Fibroblast of villous mesenchyme (primary cell): Measurements from ENCODE around the gene LRRC8D. TPM values are rescaled to one million over a fixed set of nuclear protein-coding genes. Genes with fewer than 3 reads are reported as not detected.
A peak's percentile ranks its signal among the peaks of the same experiment; 100 is the strongest.

Source experiments
- DNase-seq: peaks from one replicate; pipeline ENCODE4 v3.0.0-alpha.2; 2010; ENCODE audit warnings: low read depth
- H3K4me3 ChIP-seq: 2 replicates; pipeline ENCODE4 v1.5.1; 2011; ENCODE audit warnings: low read depth, mild to moderate bottlenecking, low read length
- total RNA-seq: library from RNA; depleted of rRNA; stranded (reverse); fragments of >200 nt; gene quantifications from 2 replicates; pipeline ENCODE4 v1.2.3, GENCODE V29; 2012
- TF ChIP-seq, protein P1 (sequence below): IDR thresholded peaks from 2 replicates; pipeline ENCODE4 v1.5.1; 2012; ENCODE audit warnings: low read depth, mild to moderate bottlenecking, low read length; ENCODE audit not compliant: insufficient read depth

LRRC8D gene
- total RNA-seq, 1 donor = 58.7 TPM

DNA sequence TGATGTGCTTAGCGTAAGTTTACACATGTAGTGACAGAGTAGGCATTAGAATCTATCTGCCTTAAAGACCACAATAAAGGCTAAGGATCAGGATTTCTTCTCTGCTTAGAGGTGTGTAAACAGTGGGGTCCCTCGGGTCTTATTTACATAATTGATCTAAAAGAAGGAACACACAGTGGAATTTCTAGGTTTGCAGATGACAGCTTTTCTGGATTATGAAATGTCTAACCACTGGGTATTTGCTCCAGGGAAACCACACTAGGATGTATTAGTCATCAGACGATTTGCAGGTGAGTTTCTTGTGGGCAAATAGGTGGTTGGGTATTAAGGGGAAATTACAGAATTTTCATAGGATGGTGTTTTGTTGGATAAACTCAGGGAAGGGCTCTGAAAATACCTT, 5.8 kb downstream of the LRRC8D start:
- H3K4me3 ChIP-seq = no peak overlapping the region
- DNase-seq = no peak
- TF ChIP-seq, protein P1, sequence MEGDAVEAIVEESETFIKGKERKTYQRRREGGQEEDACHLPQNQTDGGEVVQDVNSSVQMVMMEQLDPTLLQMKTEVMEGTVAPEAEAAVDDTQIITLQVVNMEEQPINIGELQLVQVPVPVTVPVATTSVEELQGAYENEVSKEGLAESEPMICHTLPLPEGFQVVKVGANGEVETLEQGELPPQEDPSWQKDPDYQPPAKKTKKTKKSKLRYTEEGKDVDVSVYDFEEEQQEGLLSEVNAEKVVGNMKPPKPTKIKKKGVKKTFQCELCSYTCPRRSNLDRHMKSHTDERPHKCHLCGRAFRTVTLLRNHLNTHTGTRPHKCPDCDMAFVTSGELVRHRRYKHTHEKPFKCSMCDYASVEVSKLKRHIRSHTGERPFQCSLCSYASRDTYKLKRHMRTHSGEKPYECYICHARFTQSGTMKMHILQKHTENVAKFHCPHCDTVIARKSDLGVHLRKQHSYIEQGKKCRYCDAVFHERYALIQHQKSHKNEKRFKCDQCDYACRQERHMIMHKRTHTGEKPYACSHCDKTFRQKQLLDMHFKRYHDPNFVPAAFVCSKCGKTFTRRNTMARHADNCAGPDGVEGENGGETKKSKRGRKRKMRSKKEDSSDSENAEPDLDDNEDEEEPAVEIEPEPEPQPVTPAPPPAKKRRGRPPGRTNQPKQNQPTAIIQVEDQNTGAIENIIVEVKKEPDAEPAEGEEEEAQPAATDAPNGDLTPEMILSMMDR = no peak

DNA sequence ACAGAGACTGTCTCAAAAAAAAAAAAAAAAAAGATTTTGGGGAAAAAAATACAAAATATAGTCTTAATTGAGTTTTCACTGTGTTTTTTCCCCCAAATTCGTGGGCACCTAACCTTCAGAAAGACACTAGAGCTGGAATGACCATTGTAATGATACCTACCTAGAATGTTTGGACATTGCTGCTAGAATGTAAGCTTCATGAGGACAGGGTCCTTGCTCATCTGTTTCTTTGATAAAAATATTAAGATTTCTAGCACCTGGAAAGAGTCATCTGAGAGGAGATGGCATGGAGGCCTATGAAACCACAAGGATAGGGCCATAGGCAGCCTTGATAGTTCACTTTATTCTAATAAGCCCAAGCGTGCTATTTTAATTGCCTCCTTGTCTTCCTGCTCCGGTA, 6.5 kb downstream of the LRRC8D start:
- DNase-seq = no peak
- no peak overlapping the region for H3K4me3 ChIP-seq
- TF ChIP-seq, protein P1 = no peak

DNA sequence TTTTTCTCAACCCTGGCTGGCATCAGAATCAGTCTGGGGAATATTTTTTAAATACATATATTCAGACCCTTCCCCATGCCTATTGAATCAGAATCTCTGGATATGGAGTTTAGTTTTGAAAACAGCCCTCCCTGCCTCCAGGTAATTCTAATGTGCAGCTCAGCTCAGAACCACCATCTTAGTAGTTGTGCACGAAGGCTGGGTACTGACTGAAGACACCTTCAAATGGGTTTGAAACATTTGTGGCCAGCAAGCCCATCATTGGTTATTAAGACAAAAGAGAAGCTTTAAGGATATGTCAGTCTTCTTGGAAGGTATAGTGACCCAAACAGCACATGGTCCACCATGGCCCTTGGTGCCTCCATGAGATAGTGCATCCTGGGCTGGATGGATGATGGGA, 7.1 kb downstream of the LRRC8D start:
- TF ChIP-seq, protein P1 = no peak

DNA sequence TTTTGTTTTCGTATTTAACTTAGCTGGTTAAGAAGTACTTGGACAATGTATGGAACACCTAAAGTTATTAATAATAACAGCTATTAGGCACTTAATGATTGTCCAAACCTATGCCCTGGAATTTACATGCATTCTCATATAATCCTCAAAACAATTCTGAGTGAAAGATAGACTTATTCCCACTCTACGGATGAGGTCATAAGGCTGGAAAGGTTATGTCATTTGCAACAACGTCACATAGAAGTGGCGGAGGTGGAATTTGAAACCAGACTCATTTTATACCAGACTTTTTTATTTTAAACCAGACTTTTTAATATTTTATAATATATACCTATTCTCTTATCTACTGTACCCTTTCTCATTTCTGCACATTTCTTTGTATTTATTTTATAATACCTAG, 8.4 kb downstream of the LRRC8D start:
- no peak overlapping the region for H3K4me3 ChIP-seq
- DNase-seq = no peak
- TF ChIP-seq, protein P1 = no peak

More for the DNA sequence above, 7.1 kb downstream of the LRRC8D start:
- H3K4me3 ChIP-seq = no peak overlapping the region
- DNase-seq = no peak

DNA sequence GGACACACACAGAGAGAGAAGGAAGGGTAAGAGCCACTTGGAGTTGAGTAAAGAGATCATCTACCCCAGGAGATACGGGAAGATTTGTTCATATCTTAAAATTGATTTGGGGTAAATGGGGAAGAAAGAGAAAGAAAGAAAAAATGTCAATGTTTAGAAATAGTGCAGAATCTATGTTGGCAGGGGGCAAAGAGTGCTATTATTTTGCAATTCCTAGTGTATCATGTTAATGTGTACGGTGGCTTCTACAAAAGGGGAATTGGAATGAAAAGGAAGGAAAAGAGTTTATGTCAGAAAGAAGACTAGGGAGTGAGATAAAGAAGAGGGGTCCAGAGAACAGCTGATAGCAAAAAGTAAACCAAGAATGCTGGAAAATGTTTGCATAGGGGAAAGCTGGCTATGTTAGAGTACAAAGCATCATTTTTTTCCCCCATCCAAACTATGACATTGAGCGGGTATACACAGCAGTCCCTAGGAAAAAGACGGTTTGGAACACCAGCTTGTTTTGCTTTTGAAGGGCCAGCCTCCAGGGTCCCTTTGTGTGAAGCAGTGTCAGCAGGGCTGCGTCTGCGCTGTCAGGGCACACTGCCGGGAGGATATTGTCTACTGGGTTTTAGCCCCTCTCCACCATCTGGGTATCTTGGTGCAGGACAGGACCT, 10.8 kb downstream of the LRRC8D start:
- TF ChIP-seq, protein P1 = no peak
- no peak for DNase-seq

DNA sequence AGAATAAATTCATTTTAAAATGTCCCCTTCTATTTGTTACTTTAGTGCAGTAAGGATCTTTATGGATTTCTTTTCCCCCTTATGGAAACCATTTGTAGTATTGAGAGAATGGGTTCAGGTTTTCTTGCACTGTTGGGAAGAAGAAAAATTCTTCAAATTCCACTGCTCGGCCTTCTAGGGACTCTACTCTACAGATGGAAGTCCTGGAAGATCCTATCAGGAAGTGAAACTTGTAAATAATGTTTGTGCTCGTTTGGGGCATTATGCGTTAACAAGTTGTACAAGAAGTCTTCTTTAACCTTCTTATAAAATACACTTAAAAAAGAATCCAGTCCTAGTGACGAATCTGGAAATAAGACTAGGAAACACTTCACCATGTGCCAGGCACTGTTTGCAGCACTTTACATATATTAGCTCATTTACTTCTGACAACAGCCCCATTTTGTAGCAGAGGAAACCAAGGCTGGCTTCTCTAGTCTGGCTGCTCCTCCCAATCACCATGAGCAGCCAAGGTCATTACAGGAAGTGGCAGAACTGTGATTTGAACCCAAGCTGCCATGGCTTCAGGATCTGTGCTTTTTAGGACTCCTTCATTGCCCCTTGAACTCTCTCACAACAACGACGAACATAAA, 11.8 kb downstream of the LRRC8D start:
- TF ChIP-seq, protein P1 = no peak
- peak; percentile 38 for DNase-seq
- no peak overlapping the region for H3K4me3 ChIP-seq

More for the DNA sequence above, 10.8 kb downstream of the LRRC8D start:
- H3K4me3 ChIP-seq = no peak overlapping the region
